Stimulated activated naive CD8-positive, alpha-beta T cell treated with anti-CD3 and anti-CD28 coated beads, Interleukin-15, Interleukin-2, amounts not matched to agents 100 ng/mL and 50 ng/mL, for 24 hours (primary cell): ENCODE data around the gene RFTN1.

Experiments used
- H3K27ac Mint-ChIP-seq: one replicate; pipeline ENCODE4 v1.8.0; 2021; ENCODE audit warnings: mild to moderate bottlenecking, mixed read lengths
- H3K27me3 Mint-ChIP-seq: one replicate; pipeline ENCODE4 v1.8.0; 2021; ENCODE audit warnings: mixed read lengths
- H3K36me3 Mint-ChIP-seq: one replicate; pipeline ENCODE4 v1.8.0; 2021; ENCODE audit warnings: low read depth, mixed read lengths
- H3K4me1 Mint-ChIP-seq: one replicate; pipeline ENCODE4 v1.8.0; 2021; ENCODE audit warnings: low read depth, mixed read lengths
- H3K4me3 Mint-ChIP-seq: one replicate; pipeline ENCODE4 v1.8.0; 2021; ENCODE audit warnings: mild to moderate bottlenecking, mixed read lengths
- H3K9me3 Mint-ChIP-seq: one replicate; pipeline ENCODE4 v1.8.0; 2021; ENCODE audit warnings: mixed read lengths

The RFTN1 gene

GRCh38 chr3:16329036-16329825 is 184.3 kb downstream of the RFTN1 start:
- no peaks in the 10 kb centered on the region for H3K27me3 Mint-ChIP-seq
- H3K4me3 Mint-ChIP-seq, result no peak overlapping the region
- H3K4me1 Mint-ChIP-seq, result peaks cover 27% of the 10 kb centered on the region
- peaks cover 15% of the 10 kb centered on the region for H3K9me3 Mint-ChIP-seq
- H3K36me3 Mint-ChIP-seq, result peaks cover 81% of the 10 kb centered on the region
- no peak overlapping the region for H3K27ac Mint-ChIP-seq

- peak overlapping the region; percentile 63 for H3K27ac Mint-ChIP-seq
- H3K27me3 Mint-ChIP-seq, result no peaks in the 10 kb centered on the region
- H3K4me1 Mint-ChIP-seq, result peaks cover 24% of the 10 kb centered on the region
- peaks cover 82% of the 10 kb centered on the region for H3K36me3 Mint-ChIP-seq
- no peak overlapping the region for H3K4me3 Mint-ChIP-seq
- peaks cover 15% of the 10 kb centered on the region for H3K9me3 Mint-ChIP-seq
These were observed 185.4 kb downstream of the RFTN1 start for GRCh38 chr3:16328124-16328523.

GRCh38 chr3:16326724-16327349 is 186.7 kb downstream of the RFTN1 start:
- no peak overlapping the region for H3K4me3 Mint-ChIP-seq
- peaks cover 22% of the 10 kb centered on the region for H3K4me1 Mint-ChIP-seq
- H3K36me3 Mint-ChIP-seq, result peaks cover 77% of the 10 kb centered on the region
- H3K27ac Mint-ChIP-seq, result peak overlapping the region; percentile 45
- no peaks in the 10 kb centered on the region for H3K27me3 Mint-ChIP-seq
- H3K9me3 Mint-ChIP-seq, result peaks cover 5% of the 10 kb centered on the region

- H3K4me3 Mint-ChIP-seq, result no peak overlapping the region
- no peaks in the 10 kb centered on the region for H3K27me3 Mint-ChIP-seq
- no peaks in the 10 kb centered on the region for H3K9me3 Mint-ChIP-seq
- H3K4me1 Mint-ChIP-seq, result peaks cover 32% of the 10 kb centered on the region
- peaks cover 75% of the 10 kb centered on the region for H3K36me3 Mint-ChIP-seq
- H3K27ac Mint-ChIP-seq, result peak overlapping the region; percentile 21
These were observed 187.6 kb downstream of the RFTN1 start for GRCh38 chr3:16325850-16326249.

- peaks cover 51% of the 10 kb centered on the region for H3K4me1 Mint-ChIP-seq
- H3K9me3 Mint-ChIP-seq, result no peaks in the 10 kb centered on the region
- H3K27me3 Mint-ChIP-seq, result no peaks in the 10 kb centered on the region
- no peak overlapping the region for H3K4me3 Mint-ChIP-seq
- peak overlapping the region; percentile 52 for H3K27ac Mint-ChIP-seq
- H3K36me3 Mint-ChIP-seq, result peaks cover 72% of the 10 kb centered on the region
These were observed 189.8 kb downstream of the RFTN1 start for GRCh38 chr3:16323737-16324136.

GRCh38 chr3:16322189-16322588 is 191.3 kb downstream of the RFTN1 start:
- Mint-ChIP-seq H3K27me3 (no peaks in the 10 kb centered on the region), H3K9me3 (no peaks in the 10 kb centered on the region), H3K4me1 (peaks cover 61% of the 10 kb centered on the region), H3K4me3 (no peak overlapping the region), H3K36me3 (peaks cover 77% of the 10 kb centered on the region), H3K27ac (peak overlapping the region; percentile 15)

- peaks cover 78% of the 10 kb centered on the region for H3K36me3 Mint-ChIP-seq
- no peaks in the 10 kb centered on the region for H3K9me3 Mint-ChIP-seq
- H3K27me3 Mint-ChIP-seq, result no peaks in the 10 kb centered on the region
- peaks cover 70% of the 10 kb centered on the region for H3K4me1 Mint-ChIP-seq
- H3K4me3 Mint-ChIP-seq, result no peak overlapping the region
- peak overlapping the region; percentile 95 for H3K27ac Mint-ChIP-seq
These were observed 192.8 kb downstream of the RFTN1 start for GRCh38 chr3:16320711-16321110.

GRCh38 chr3:16319723-16320122 is 193.8 kb downstream of the RFTN1 start:
- H3K36me3 Mint-ChIP-seq, result peaks cover 80% of the 10 kb centered on the region
- peaks cover 75% of the 10 kb centered on the region for H3K4me1 Mint-ChIP-seq
- H3K4me3 Mint-ChIP-seq, result no peak overlapping the region
- peak overlapping the region; percentile 95 for H3K27ac Mint-ChIP-seq
- no peaks in the 10 kb centered on the region for H3K27me3 Mint-ChIP-seq
- no peaks in the 10 kb centered on the region for H3K9me3 Mint-ChIP-seq

GRCh38 chr3:16319307-16319706 is 194.2 kb downstream of the RFTN1 start:
- no peaks in the 10 kb centered on the region for H3K9me3 Mint-ChIP-seq
- peaks cover 79% of the 10 kb centered on the region for H3K36me3 Mint-ChIP-seq
- H3K4me3 Mint-ChIP-seq, result peak overlapping the region; percentile 21
- no peaks in the 10 kb centered on the region for H3K27me3 Mint-ChIP-seq
- peak overlapping the region; percentile 95 for H3K27ac Mint-ChIP-seq
- H3K4me1 Mint-ChIP-seq, result peaks cover 79% of the 10 kb centered on the region

- no peak overlapping the region for H3K4me3 Mint-ChIP-seq
- H3K4me1 Mint-ChIP-seq, result peaks cover 90% of the 10 kb centered on the region
- H3K27ac Mint-ChIP-seq, result peak overlapping the region; percentile 95
- H3K9me3 Mint-ChIP-seq, result no peaks in the 10 kb centered on the region
- no peaks in the 10 kb centered on the region for H3K27me3 Mint-ChIP-seq
- H3K36me3 Mint-ChIP-seq, result peaks cover 77% of the 10 kb centered on the region
These were observed 195.3 kb downstream of the RFTN1 start for GRCh38 chr3:16318176-16318575.

GRCh38 chr3:16317561-16317945 is 195.9 kb downstream of the RFTN1 start:
- Mint-ChIP-seq H3K27ac (peak overlapping the region; percentile 95), H3K9me3 (no peaks in the 10 kb centered on the region), H3K4me1 (peaks cover 96% of the 10 kb centered on the region), H3K36me3 (peaks cover 76% of the 10 kb centered on the region), H3K27me3 (no peaks in the 10 kb centered on the region), H3K4me3 (no peak overlapping the region)

- peaks cover 76% of the 10 kb centered on the region for H3K36me3 Mint-ChIP-seq
- H3K27me3 Mint-ChIP-seq, result no peaks in the 10 kb centered on the region
- no peak overlapping the region for H3K4me3 Mint-ChIP-seq
- peak overlapping the region; percentile 85 for H3K27ac Mint-ChIP-seq
- no peaks in the 10 kb centered on the region for H3K9me3 Mint-ChIP-seq
- H3K4me1 Mint-ChIP-seq, result peaks cover 98% of the 10 kb centered on the region
These were observed 196.5 kb downstream of the RFTN1 start for GRCh38 chr3:16316847-16317560.

- Mint-ChIP-seq H3K36me3 (peaks cover 77% of the 10 kb centered on the region), H3K9me3 (no peaks in the 10 kb centered on the region), H3K4me3 (no peak overlapping the region), H3K4me1 (peaks cover 98% of the 10 kb centered on the region), H3K27ac (peak overlapping the region; percentile 85), H3K27me3 (no peaks in the 10 kb centered on the region)
These were observed 197.1 kb downstream of the RFTN1 start for GRCh38 chr3:16316396-16316795.

- no peaks in the 10 kb centered on the region for H3K27me3 Mint-ChIP-seq
- peaks cover 73% of the 10 kb centered on the region for H3K36me3 Mint-ChIP-seq
- H3K9me3 Mint-ChIP-seq, result no peaks in the 10 kb centered on the region
- peak overlapping the region; percentile 26 for H3K27ac Mint-ChIP-seq
- H3K4me1 Mint-ChIP-seq, result peaks cover 94% of the 10 kb centered on the region
- no peak overlapping the region for H3K4me3 Mint-ChIP-seq
These were observed 197.9 kb downstream of the RFTN1 start for GRCh38 chr3:16315623-16316022.
